MCF 10A (cell line): ENCODE results near the gene INAFM1. TPM values are rescaled to one million over a fixed set of nuclear protein-coding genes. Genes with fewer than 3 reads are reported as not detected.

Experiments used
- BruUV-seq: library from RNA; stranded (reverse); fragments of 400-500 nt; replicated peaks from 2 replicates; lab custom pipeline; 2021; lab: Mats Ljungman, UMichigan
- CTCF ChIA-PET: fragments of 300-600 bp; sonication (Branson Sonifier 250); formaldehyde crosslinking; extraction: SDS; loops from one replicate; lab custom pipeline; 2021; ENCODE audit warnings: antibody characterized with exemption, inconsistent platforms; lab: Yijun Ruan, JAX
- POLR2A ChIA-PET: fragments of 300-600, 350-650 bp; sonication (Branson Sonifier 250); formaldehyde crosslinking; extraction: SDS; loops from one replicate; lab custom pipeline; 2020; ENCODE audit warnings: antibody characterized with exemption, inconsistent platforms; lab: Yijun Ruan, JAX
- DNase-seq: peaks from one replicate; pipeline ENCODE4 v3.0.0-alpha.2; 2018; ENCODE audit not compliant: unreplicated experiment
- H3K27ac Mint-ChIP-seq: one replicate; pipeline ENCODE4 v1.8.0; 2022; ENCODE audit warnings: mild to moderate bottlenecking, low read depth, mixed read lengths; ENCODE audit not compliant: unreplicated experiment
- H3K27me3 Mint-ChIP-seq: one replicate; pipeline ENCODE4 v1.8.0; 2022; ENCODE audit warnings: mixed read lengths; ENCODE audit not compliant: insufficient read depth, unreplicated experiment
- H3K36me3 Mint-ChIP-seq: one replicate; pipeline ENCODE4 v1.8.0; 2022; ENCODE audit warnings: mild to moderate bottlenecking, moderate library complexity, mixed read lengths; ENCODE audit not compliant: insufficient read depth, unreplicated experiment
- H3K4me1 Mint-ChIP-seq: one replicate; pipeline ENCODE4 v1.8.0; 2022; ENCODE audit warnings: mixed read lengths; ENCODE audit not compliant: insufficient read depth, unreplicated experiment
- H3K4me3 Mint-ChIP-seq: one replicate; pipeline ENCODE4 v1.8.0; 2022; ENCODE audit warnings: mild to moderate bottlenecking, moderate library complexity, mixed read lengths; ENCODE audit not compliant: unreplicated experiment
- H3K9me3 Mint-ChIP-seq: one replicate; pipeline ENCODE4 v1.8.0; 2022; ENCODE audit warnings: mixed read lengths; ENCODE audit not compliant: unreplicated experiment
- intact Hi-C: fragments of 100-400 bp; cut with micrococcal nuclease; formaldehyde crosslinking; loops from 2 replicates; pipeline ENCODE4 v1.14.1; 2022
- total RNA-seq: library from RNA; stranded (reverse); gene quantifications from 2 replicates; pipeline ENCODE4 v1.2.3, GENCODE V29; 2022
- TF ChIP-seq, protein P1 (sequence below): fragments of 200-600 bp; IDR thresholded peaks from one replicate; pipeline ENCODE4 v1.8.0; 2022; ENCODE audit warnings: antibody characterized with exemption, mild to moderate bottlenecking; ENCODE audit not compliant: unreplicated experiment

The INAFM1 gene
- total RNA-seq, 1 experiment from 2014 or later, result 16.8 TPM

DNA sequence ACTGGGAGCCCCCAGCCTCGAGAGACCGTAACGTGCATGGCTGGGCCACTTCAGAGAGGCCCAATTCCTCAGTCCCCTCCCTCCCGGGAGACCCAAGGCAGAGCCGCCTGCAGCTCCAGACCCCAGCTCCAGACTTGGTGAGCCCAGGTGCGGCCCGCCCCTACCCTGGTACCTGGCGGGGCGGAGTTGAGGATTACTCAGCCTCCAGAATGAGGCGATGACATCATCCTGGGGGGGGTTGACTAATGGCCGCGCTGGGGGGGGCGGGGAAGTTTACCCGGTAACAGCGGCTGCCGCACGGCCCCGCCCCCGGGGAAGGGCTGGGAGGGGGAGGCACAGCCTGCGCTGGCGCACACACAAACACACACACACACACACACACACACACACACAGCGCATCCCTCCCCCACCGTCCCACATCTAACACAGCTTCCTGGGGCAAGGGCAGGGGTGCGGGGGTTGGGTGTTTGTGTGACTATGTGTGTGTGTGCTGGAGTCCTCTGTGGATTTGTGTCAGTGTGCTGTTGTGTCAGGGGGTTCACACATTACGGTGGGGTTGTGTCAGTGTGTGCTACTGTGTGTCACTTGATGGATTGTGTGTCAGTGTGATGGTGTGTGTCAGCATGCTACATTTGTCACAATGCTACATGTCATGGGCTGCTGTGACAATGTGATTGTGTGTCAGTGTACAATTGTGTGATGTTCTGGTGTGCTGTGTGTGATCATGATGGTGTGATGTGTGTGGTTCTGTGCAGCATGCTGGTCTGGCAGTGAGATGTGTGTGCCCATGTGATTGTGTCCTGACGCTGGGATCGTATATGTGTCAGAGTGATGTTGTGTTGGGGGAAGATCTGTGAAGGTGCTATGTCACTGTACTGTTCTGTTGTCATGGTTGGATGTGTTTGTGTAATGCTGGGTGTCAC is 33.4 kb upstream of the INAFM1 start:
- no peak overlapping the region for H3K27ac Mint-ChIP-seq
- no TSS peak for BruUV-seq
- H3K36me3 Mint-ChIP-seq, result peaks cover 7% of the 10 kb centered on the region
- H3K4me3 Mint-ChIP-seq, result no peak overlapping the region
- H3K9me3 Mint-ChIP-seq, result no peaks in the 10 kb centered on the region
- no peaks in the 10 kb centered on the region for H3K4me1 Mint-ChIP-seq
- ChIA-PET POLR2A (interaction anchor here (0.9 to 1.8 kb wide), 9 partner anchors 9 to 131 kb away, joined by 3 to 15 read pairs (median 4); partner anchors contain the start of genes CCDC9 and ZC3H4), CTCF (interaction anchor here (0.5 to 0.8 kb wide), 3 partner anchors 24 to 95 kb away, joined by 3 to 6 read pairs (median 5); no protein-coding TSS in a partner anchor)
- peak; percentile 88 for DNase-seq
- TF ChIP-seq, protein P1, sequence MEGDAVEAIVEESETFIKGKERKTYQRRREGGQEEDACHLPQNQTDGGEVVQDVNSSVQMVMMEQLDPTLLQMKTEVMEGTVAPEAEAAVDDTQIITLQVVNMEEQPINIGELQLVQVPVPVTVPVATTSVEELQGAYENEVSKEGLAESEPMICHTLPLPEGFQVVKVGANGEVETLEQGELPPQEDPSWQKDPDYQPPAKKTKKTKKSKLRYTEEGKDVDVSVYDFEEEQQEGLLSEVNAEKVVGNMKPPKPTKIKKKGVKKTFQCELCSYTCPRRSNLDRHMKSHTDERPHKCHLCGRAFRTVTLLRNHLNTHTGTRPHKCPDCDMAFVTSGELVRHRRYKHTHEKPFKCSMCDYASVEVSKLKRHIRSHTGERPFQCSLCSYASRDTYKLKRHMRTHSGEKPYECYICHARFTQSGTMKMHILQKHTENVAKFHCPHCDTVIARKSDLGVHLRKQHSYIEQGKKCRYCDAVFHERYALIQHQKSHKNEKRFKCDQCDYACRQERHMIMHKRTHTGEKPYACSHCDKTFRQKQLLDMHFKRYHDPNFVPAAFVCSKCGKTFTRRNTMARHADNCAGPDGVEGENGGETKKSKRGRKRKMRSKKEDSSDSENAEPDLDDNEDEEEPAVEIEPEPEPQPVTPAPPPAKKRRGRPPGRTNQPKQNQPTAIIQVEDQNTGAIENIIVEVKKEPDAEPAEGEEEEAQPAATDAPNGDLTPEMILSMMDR, result no peak
- intact Hi-C loops, result loop anchor here (5.0 to 10.0 kb wide), 2 partner anchors 109 to 226 kb away; partner anchors contain the start of genes NPAS1 and SAE1
- no peaks in the 10 kb centered on the region for H3K27me3 Mint-ChIP-seq

DNA sequence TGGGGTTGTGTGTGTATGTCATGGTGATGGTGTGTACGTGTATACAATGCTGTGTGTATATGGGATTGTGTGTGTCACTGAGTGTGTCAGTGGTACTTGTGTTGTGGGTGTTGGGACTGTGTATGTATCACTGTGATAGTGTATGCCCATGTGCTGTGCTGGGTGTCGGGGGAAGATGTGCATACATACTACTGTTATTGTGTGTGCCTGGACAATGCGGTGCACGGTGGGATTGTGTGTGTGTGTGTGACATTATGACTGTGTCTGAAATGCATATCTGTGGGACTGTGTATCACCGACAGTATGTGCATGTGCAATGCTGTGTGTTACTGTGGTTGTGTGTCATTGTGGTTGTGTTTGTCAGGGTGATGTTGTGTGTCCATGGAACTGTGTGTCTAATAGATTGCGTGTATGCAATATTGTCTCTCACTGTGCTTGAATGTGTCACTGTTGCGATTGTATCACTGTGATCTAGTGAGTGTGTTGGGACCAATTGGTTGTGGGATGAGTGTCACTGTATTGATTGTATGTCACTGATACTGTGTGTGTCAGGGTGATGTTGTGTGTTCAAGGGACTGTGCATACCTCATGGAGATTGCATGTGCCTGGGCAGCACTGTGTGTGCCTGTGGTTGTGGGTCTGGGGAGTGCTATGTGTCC is 32.6 kb upstream of the INAFM1 start:
- CTCF ChIA-PET, result no interaction called here
- H3K36me3 Mint-ChIP-seq, result peaks cover 7% of the 10 kb centered on the region
- no peak for DNase-seq
- peaks cover under 1% of the 10 kb centered on the region for H3K4me1 Mint-ChIP-seq
- BruUV-seq, result TSS peak; percentile 47
- TF ChIP-seq, protein P1, result no peak
- H3K27ac Mint-ChIP-seq, result no peak overlapping the region
- intact Hi-C loops, result loop anchor here (5.0 to 10.0 kb wide), 2 partner anchors 110 to 227 kb away; partner anchors contain the start of genes NPAS1 and SAE1
- no peak overlapping the region for H3K4me3 Mint-ChIP-seq
- POLR2A ChIA-PET, result interaction anchor here (1.3 to 2.3 kb wide), 4 partner anchors 10 to 16 kb away, joined by 9 to 30 read pairs (median 12); no protein-coding TSS in a partner anchor
- no peaks in the 10 kb centered on the region for H3K27me3 Mint-ChIP-seq
- H3K9me3 Mint-ChIP-seq, result no peaks in the 10 kb centered on the region

DNA sequence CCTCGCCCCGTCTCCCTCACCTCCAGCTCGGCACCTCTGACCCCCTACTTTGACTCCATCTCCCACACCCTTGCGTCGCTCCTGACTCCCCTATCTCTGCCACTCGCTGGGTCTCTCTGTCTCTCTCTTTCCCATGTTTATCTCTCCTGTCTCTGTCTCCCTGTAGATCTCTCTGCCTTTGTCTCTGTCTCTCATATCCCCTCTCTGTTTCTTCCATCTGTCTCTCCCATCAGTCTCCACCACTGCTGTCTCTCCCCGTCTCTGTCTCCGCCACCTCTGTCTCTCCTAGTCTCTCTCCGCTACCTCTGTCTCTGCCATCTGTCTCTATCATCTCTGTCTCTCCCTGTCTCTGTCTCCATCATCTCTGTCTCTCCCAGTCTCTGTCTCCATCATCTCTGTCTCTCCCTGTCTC is 31.3 kb upstream of the INAFM1 start:
- Mint-ChIP-seq H3K27ac (no peak overlapping the region), H3K4me1 (peaks cover 5% of the 10 kb centered on the region), H3K36me3 (peaks cover 7% of the 10 kb centered on the region), H3K27me3 (no peaks in the 10 kb centered on the region), H3K9me3 (no peaks in the 10 kb centered on the region), H3K4me3 (no peak overlapping the region)
- intact Hi-C loops, result loop anchor here (5.0 to 10.0 kb wide), 2 partner anchors 111 to 229 kb away; partner anchors contain the start of genes NPAS1 and SAE1
- TSS peak; percentile 79 for BruUV-seq
- DNase-seq, result no peak
- ChIA-PET CTCF (interaction anchor here (1.4 to 7.5 kb wide), 5 partner anchors 10 to 85 kb away, joined by 3 to 292 read pairs (median 17); no protein-coding TSS in a partner anchor), POLR2A (interaction anchor here (0.6 to 4.5 kb wide), 8 partner anchors 10 to 112 kb away, joined by 3 to 75 read pairs (median 16); partner anchors contain the start of genes CCDC9 and SAE1)
- TF ChIP-seq, protein P1, result no peak
